ENCODE data around the gene NOTCH3. TPM values are rescaled to one million over a fixed set of nuclear protein-coding genes. Genes with fewer than 3 reads are reported as not detected.

Gene NOTCH3
- total RNA-seq, 2 donors from 2014 or later: 0.05 to 0.18 TPM

- H3K9me3 ChIP-seq (ENCODE audit: control insufficient read depth, low read length, poor library complexity, severe bottlenecking): no peaks in the 10 kb centered on the region
- Mint-ChIP-seq H3K27ac (no peak overlapping the region), H3K36me3 (ENCODE audit: low read depth) (peaks cover 4% of the 10 kb centered on the region), H3K4me3 (no peak overlapping the region), H3K27me3 (no peaks in the 10 kb centered on the region), H3K4me1 (peaks cover 2% of the 10 kb centered on the region)
- no peak for ATAC-seq
- DNase-seq: no peak
Observed at GRCh38 chr19:15115762-15116615, 84.8 kb downstream of the NOTCH3 start.

- no peak for DNase-seq
- H3K27ac Mint-ChIP-seq: no peak overlapping the region
- no peak overlapping the region for H3K4me3 Mint-ChIP-seq
- no peaks in the 10 kb centered on the region for H3K36me3 Mint-ChIP-seq (ENCODE audit: low read depth)
- H3K9me3 ChIP-seq (ENCODE audit: control insufficient read depth, low read length, poor library complexity, severe bottlenecking): no peaks in the 10 kb centered on the region
- H3K27me3 Mint-ChIP-seq: no peaks in the 10 kb centered on the region
- no peak for ATAC-seq
- H3K4me1 Mint-ChIP-seq: no peaks in the 10 kb centered on the region
Observed at GRCh38 chr19:15115080-15115479, 85.7 kb downstream of the NOTCH3 start.

- Mint-ChIP-seq H3K27ac (no peak overlapping the region), H3K36me3 (ENCODE audit: low read depth) (no peaks in the 10 kb centered on the region), H3K4me3 (no peak overlapping the region)
Observed at GRCh38 chr19:15114153-15114540, 86.6 kb downstream of the NOTCH3 start.

GRCh38 chr19:15113245-15114152, 87.3 kb downstream of the NOTCH3 start:
- H3K36me3 Mint-ChIP-seq (ENCODE audit: low read depth): no peaks in the 10 kb centered on the region
- H3K27me3 Mint-ChIP-seq: peaks cover 2% of the 10 kb centered on the region
- H3K9me3 ChIP-seq (ENCODE audit: control insufficient read depth, low read length, poor library complexity, severe bottlenecking): no peaks in the 10 kb centered on the region
- H3K4me3 Mint-ChIP-seq: no peak overlapping the region
- ATAC-seq: no peak
- no peak overlapping the region for H3K27ac Mint-ChIP-seq
- H3K4me1 Mint-ChIP-seq: no peaks in the 10 kb centered on the region
- DNase-seq: no peak

More at GRCh38 chr19:15114153-15114540, 86.6 kb downstream of the NOTCH3 start:
- no peak for DNase-seq
- Mint-ChIP-seq H3K27me3 (no peaks in the 10 kb centered on the region), H3K4me1 (no peaks in the 10 kb centered on the region)
- ATAC-seq: no peak
- no peaks in the 10 kb centered on the region for H3K9me3 ChIP-seq (ENCODE audit: control insufficient read depth, low read length, poor library complexity, severe bottlenecking)

GRCh38 chr19:15112385-15112784, 88.4 kb downstream of the NOTCH3 start:
- no peak overlapping the region for H3K4me3 Mint-ChIP-seq
- no peaks in the 10 kb centered on the region for H3K36me3 Mint-ChIP-seq (ENCODE audit: low read depth)
- ATAC-seq (peak; percentile 61), DNase-seq (no peak)
- peaks cover 11% of the 10 kb centered on the region for H3K27me3 Mint-ChIP-seq
- no peak overlapping the region for H3K27ac Mint-ChIP-seq
- H3K9me3 ChIP-seq (ENCODE audit: control insufficient read depth, low read length, poor library complexity, severe bottlenecking): no peaks in the 10 kb centered on the region
- H3K4me1 Mint-ChIP-seq: peaks cover 4% of the 10 kb centered on the region

GRCh38 chr19:15111758-15112157, 89.0 kb downstream of the NOTCH3 start:
- no peaks in the 10 kb centered on the region for H3K36me3 Mint-ChIP-seq (ENCODE audit: low read depth)
- no peak overlapping the region for H3K27ac Mint-ChIP-seq
- H3K9me3 ChIP-seq (ENCODE audit: control insufficient read depth, low read length, poor library complexity, severe bottlenecking): no peaks in the 10 kb centered on the region
- peaks cover 6% of the 10 kb centered on the region for H3K4me1 Mint-ChIP-seq
- ATAC-seq (no peak), DNase-seq (no peak)
- H3K27me3 Mint-ChIP-seq: peaks cover 13% of the 10 kb centered on the region
- no peak overlapping the region for H3K4me3 Mint-ChIP-seq

- Mint-ChIP-seq H3K4me3 (no peak overlapping the region), H3K27me3 (peaks cover 25% of the 10 kb centered on the region), H3K36me3 (ENCODE audit: low read depth) (peaks cover 2% of the 10 kb centered on the region), H3K27ac (no peak overlapping the region), H3K4me1 (peaks cover 8% of the 10 kb centered on the region)
- ATAC-seq (no peak), DNase-seq (no peak)
- H3K9me3 ChIP-seq (ENCODE audit: control insufficient read depth, low read length, poor library complexity, severe bottlenecking): no peaks in the 10 kb centered on the region
Observed at GRCh38 chr19:15110418-15110815, 90.4 kb downstream of the NOTCH3 start.

- Mint-ChIP-seq H3K27me3 (peaks cover 25% of the 10 kb centered on the region), H3K36me3 (ENCODE audit: low read depth) (peaks cover 2% of the 10 kb centered on the region), H3K27ac (no peak overlapping the region), H3K4me3 (no peak overlapping the region), H3K4me1 (peaks cover 8% of the 10 kb centered on the region)
- ATAC-seq (no peak), DNase-seq (no peak)
- H3K9me3 ChIP-seq (ENCODE audit: control insufficient read depth, low read length, poor library complexity, severe bottlenecking): no peaks in the 10 kb centered on the region
Observed at GRCh38 chr19:15109768-15110417, 90.9 kb downstream of the NOTCH3 start.

Other genes starting within 250 kb of the NOTCH3 start
- not detected for gene SLC1A6, start 221.1 kb downstream of the NOTCH3 start, total RNA-seq
- gene CASP14, start 151.5 kb downstream of the NOTCH3 start, total RNA-seq: not detected
- gene OR1I1, start 118.8 kb downstream of the NOTCH3 start, total RNA-seq: not detected
- gene SYDE1, start 93.6 kb downstream of the NOTCH3 start, total RNA-seq: under 1 TPM in 1 of 2 donors, not detected in 1; 0.12 TPM
- gene EPHX3, start 31.5 kb upstream of the NOTCH3 start, total RNA-seq: not detected
- gene BRD4, start 131.5 kb upstream of the NOTCH3 start, total RNA-seq: 100 to 1,000 TPM; 120 to 123 TPM
- gene AKAP8, start 178.8 kb upstream of the NOTCH3 start, total RNA-seq: 10 to 100 TPM; 87.6 to 90.2 TPM
- gene AKAP8L, start 218.0 kb upstream of the NOTCH3 start, total RNA-seq: 100 to 1,000 TPM; 116 to 123 TPM
- 10 to 100 TPM; 17.1 to 19.2 TPM for gene WIZ, start 249.0 kb upstream of the NOTCH3 start, total RNA-seq

Data from T-helper 17 cell (primary cell).